Natural killer cell (primary cell): Measurements from ENCODE around the gene NMNAT2. TPM values are rescaled to one million over a fixed set of nuclear protein-coding genes. Genes with fewer than 3 reads are reported as not detected.
"Not testable (repeated sequence)": the region's sequence is repeated elsewhere in the genome, so short reads cannot be mapped to it uniquely, and the experiment has no call there.

Source experiments
- ATAC-seq, 3 donors: fragments of 150-1000 bp in 2 of 3; fragments of 200-7000 bp in 1 of 3; cut with Tn5 transposase; 1 replicate in 1 of 3; 2 replicates in 2 of 3; pipeline ENCODE4 v1.10.0; 2021; ENCODE audit warnings: mild to moderate bottlenecking in 2 of 3, moderate library complexity in 2 of 3
- DNase-seq, 2 donors: peaks; one replicate each; pipeline versions ENCODE4 v3.0.0 to v3.0.0-alpha.2; 2013 to 2021; ENCODE audit warnings: mixed read lengths in 1 of 2
- H3K27ac ChIP-seq: one replicate; pipeline ENCODE4 v1.5.1; 2013; ENCODE audit warnings: mild to moderate bottlenecking, low read length
- H3K27me3 ChIP-seq: one replicate; pipeline ENCODE4 v1.6.1; 2013; ENCODE audit warnings: low read length; ENCODE audit not compliant: control insufficient read depth, insufficient read depth
- H3K36me3 ChIP-seq: one replicate; pipeline ENCODE4 v1.6.1; 2013; ENCODE audit warnings: low read length; ENCODE audit not compliant: control insufficient read depth, insufficient read depth
- H3K4me1 ChIP-seq: one replicate; pipeline ENCODE4 v1.6.1; 2013; ENCODE audit warnings: low read length; ENCODE audit not compliant: control insufficient read depth, insufficient read depth
- H3K4me3 ChIP-seq: one replicate; pipeline ENCODE4 v1.5.1; 2013; ENCODE audit warnings: low read length
- H3K9me3 ChIP-seq: one replicate; pipeline ENCODE4 v1.6.1; 2013; ENCODE audit warnings: low read length; ENCODE audit not compliant: control insufficient read depth, insufficient read depth
- H3K27ac Mint-ChIP-seq, 2 donors: one replicate each; pipeline ENCODE4 v1.8.0; 2022; ENCODE audit warnings: mild to moderate bottlenecking in 2 of 2, mixed read lengths in 2 of 2, moderate library complexity in 1 of 2
- H3K27me3 Mint-ChIP-seq, 2 donors: one replicate each; pipeline ENCODE4 v1.8.0; 2022; ENCODE audit warnings: low read depth in 2 of 2, mixed read lengths in 2 of 2
- H3K36me3 Mint-ChIP-seq: one replicate; pipeline ENCODE4 v1.8.0; 2022; ENCODE audit warnings: mixed read lengths
- H3K4me1 Mint-ChIP-seq, 2 donors: one replicate each; pipeline ENCODE4 v1.8.0; 2022; ENCODE audit warnings: mixed read lengths in 2 of 2
- H3K4me3 Mint-ChIP-seq: one replicate; pipeline ENCODE4 v1.8.0; 2022; ENCODE audit warnings: mild to moderate bottlenecking, moderate library complexity, mixed read lengths
- H3K9me3 Mint-ChIP-seq, 2 donors: one replicate each; pipeline ENCODE4 v1.8.0; 2022; ENCODE audit warnings: mixed read lengths in 2 of 2
- CTCF ChIP-seq: fragments of 200-600 bp; IDR thresholded peaks from one replicate; pipeline ENCODE4 v1.8.0; 2022; ENCODE audit warnings: antibody characterized with exemption
- WGBS: methylation state at CpG from one replicate; pipeline ENCODE4 v1.1.7; 2013; ENCODE audit warnings: missing lambda C conversion rate; ENCODE audit not compliant: insufficient coverage; 5-methylcytosine and 5-hydroxymethylcytosine counted together
- intact Hi-C: fragments of 100-400 bp; cut with micrococcal nuclease; formaldehyde crosslinking; loops from one replicate; pipeline ENCODE4 v1.14.2; 2022
- total RNA-seq, 4 donors: library from RNA; stranded (reverse); fragments of 120-200 nt in 1 of 4; gene quantifications; one replicate each; pipeline versions ENCODE4 v1.2.3 to v1.2.4, GENCODE V29; 2013 to 2022

The NMNAT2 gene
- total RNA-seq, 3 donors from 2014 or later (not counting 1 experiment from before 2014, with no cell fraction given): not detected

GRCh38 chr1:183242556-183242955, 175.6 kb downstream of the NMNAT2 start:
- no peak for ATAC-seq
- H3K4me3 Mint-ChIP-seq: no peak overlapping the region
- Histone ChIP-seq H3K27me3 (no peaks in the 10 kb centered on the region), H3K36me3 (no peaks in the 10 kb centered on the region), H3K4me1 (no peaks in the 10 kb centered on the region), H3K9me3 (no peaks in the 10 kb centered on the region), H3K4me3 (no peak overlapping the region), H3K27ac (no peak overlapping the region)
- H3K4me1 Mint-ChIP-seq: no peaks in the 10 kb centered on the region
- H3K27ac Mint-ChIP-seq: no peak overlapping the region
- intact Hi-C loops: no loop called here
- WGBS: 84% methylated on average over 3 of the region's 3 CpGs
- peaks cover 3 to 16% of the 10 kb centered on the region in 2 donors for H3K27me3 Mint-ChIP-seq
- no peak for TF ChIP-seq CTCF
- DNase-seq: no peak
- H3K9me3 Mint-ChIP-seq: no peaks in the 10 kb centered on the region
- no peaks in the 10 kb centered on the region for H3K36me3 Mint-ChIP-seq

- TF ChIP-seq CTCF: no peak
- Mint-ChIP-seq H3K4me1 (no peaks in the 10 kb centered on the region), H3K36me3 (no peaks in the 10 kb centered on the region), H3K9me3 (no peaks in the 10 kb centered on the region), H3K27me3 (peaks cover 3 to 16% of the 10 kb centered on the region in 2 donors), H3K4me3 (no peak overlapping the region), H3K27ac (no peak overlapping the region)
- intact Hi-C loops: no loop called here
- Histone ChIP-seq H3K4me1 (no peaks in the 10 kb centered on the region), H3K4me3 (no peak overlapping the region), H3K27ac (no peak overlapping the region), H3K9me3 (no peaks in the 10 kb centered on the region), H3K27me3 (no peaks in the 10 kb centered on the region), H3K36me3 (no peaks in the 10 kb centered on the region)
- DNase-seq (no peak), ATAC-seq (no peak)
- 93% methylated on average over 3 of the region's 3 CpGs for WGBS
These were observed 176.7 kb downstream of the NMNAT2 start for GRCh38 chr1:183241471-183241870.

GRCh38 chr1:183240853-183241252, 177.3 kb downstream of the NMNAT2 start:
- H3K27me3 ChIP-seq, H3K27ac Mint-ChIP-seq, H3K9me3 Mint-ChIP-seq, H3K4me1 Mint-ChIP-seq, ATAC-seq, H3K36me3 ChIP-seq, DNase-seq, H3K4me1 ChIP-seq, H3K4me3 ChIP-seq, H3K36me3 Mint-ChIP-seq, intact Hi-C loops, H3K4me3 Mint-ChIP-seq, H3K27ac ChIP-seq, H3K9me3 ChIP-seq: not testable (repeated sequence)
- WGBS: 92% methylated on average over 8 of the region's 8 CpGs
- peaks cover 3 to 16% of the 10 kb centered on the region in 2 donors for H3K27me3 Mint-ChIP-seq

GRCh38 chr1:183240526-183240825, 177.7 kb downstream of the NMNAT2 start:
- TF ChIP-seq CTCF: no peak
- no peak for DNase-seq
- H3K4me3 ChIP-seq: no peak overlapping the region

More at GRCh38 chr1:183240526-183240825, 177.7 kb downstream of the NMNAT2 start:
- no peaks in the 10 kb centered on the region for H3K9me3 Mint-ChIP-seq
- no peaks in the 10 kb centered on the region for H3K36me3 ChIP-seq
- H3K4me1 Mint-ChIP-seq: no peaks in the 10 kb centered on the region
- ATAC-seq: no peak
- H3K9me3 ChIP-seq: no peaks in the 10 kb centered on the region
- H3K27ac ChIP-seq: no peak overlapping the region
- 89% methylated on average over 4 of the region's 4 CpGs for WGBS
- intact Hi-C loops: no loop called here
- no peaks in the 10 kb centered on the region for H3K27me3 ChIP-seq
- no peak overlapping the region for H3K4me3 Mint-ChIP-seq
- peaks cover 3 to 19% of the 10 kb centered on the region in 2 donors for H3K27me3 Mint-ChIP-seq
- no peaks in the 10 kb centered on the region for H3K36me3 Mint-ChIP-seq
- H3K27ac Mint-ChIP-seq: no peak overlapping the region
- H3K4me1 ChIP-seq: no peaks in the 10 kb centered on the region
